Tibial nerve (tissue), 4 donors: ENCODE data around the gene CCNY.

Source experiments
- CTCF ChIP-seq, 5 experiments: fragments of 200-600 bp in 3 of 5; fragments of 450-650 bp in 2 of 5; sonication (generic) in 3 of 5; IDR thresholded peaks; one replicate each; pipeline ENCODE4 v1.5.1; 2016 to 2019; ENCODE audit warnings: antibody characterized with exemption in 5 of 5, mild to moderate bottlenecking in 3 of 5, moderate library complexity in 2 of 5
- EP300 ChIP-seq, 2 donors: sonication (generic); formaldehyde crosslinking; IDR thresholded peaks; one replicate each; pipeline ENCODE4 v1.6.1; 2017; ENCODE audit warnings: antibody characterized with exemption in 2 of 2, mild to moderate bottlenecking in 1 of 2
- POLR2A ChIP-seq, 2 donors: fragments of 450-650 bp; IDR thresholded peaks; one replicate each; pipeline ENCODE4 v1.6.1; 2017; ENCODE audit warnings: antibody characterized with exemption in 2 of 2, mild to moderate bottlenecking in 2 of 2, moderate library complexity in 2 of 2

GRCh38 chr10:35501923-35502322 lies 165.6 kb downstream of the CCNY start:
- TF ChIP-seq CTCF (IDR thresholded peaks at IDR 0.05) (no peak), EP300 (IDR thresholded peaks at IDR 0.05) (no peak), POLR2A (IDR thresholded peaks at IDR 0.05) (no peak)
